ENCODE data around the gene CCDC61.

The CCDC61 gene

GRCh38 chr19:45972947-45973540, 22.2 kb upstream of the CCDC61 start:
- no peak for TF ChIP-seq PAX5 (IDR thresholded peaks at IDR 0.05; ENCODE audit: insufficient read depth, low read length, severe bottlenecking)
- no peak for FAIRE-seq
- DNase-seq (ENCODE audit: insufficient read length, low spot score): no peak

DNA sequence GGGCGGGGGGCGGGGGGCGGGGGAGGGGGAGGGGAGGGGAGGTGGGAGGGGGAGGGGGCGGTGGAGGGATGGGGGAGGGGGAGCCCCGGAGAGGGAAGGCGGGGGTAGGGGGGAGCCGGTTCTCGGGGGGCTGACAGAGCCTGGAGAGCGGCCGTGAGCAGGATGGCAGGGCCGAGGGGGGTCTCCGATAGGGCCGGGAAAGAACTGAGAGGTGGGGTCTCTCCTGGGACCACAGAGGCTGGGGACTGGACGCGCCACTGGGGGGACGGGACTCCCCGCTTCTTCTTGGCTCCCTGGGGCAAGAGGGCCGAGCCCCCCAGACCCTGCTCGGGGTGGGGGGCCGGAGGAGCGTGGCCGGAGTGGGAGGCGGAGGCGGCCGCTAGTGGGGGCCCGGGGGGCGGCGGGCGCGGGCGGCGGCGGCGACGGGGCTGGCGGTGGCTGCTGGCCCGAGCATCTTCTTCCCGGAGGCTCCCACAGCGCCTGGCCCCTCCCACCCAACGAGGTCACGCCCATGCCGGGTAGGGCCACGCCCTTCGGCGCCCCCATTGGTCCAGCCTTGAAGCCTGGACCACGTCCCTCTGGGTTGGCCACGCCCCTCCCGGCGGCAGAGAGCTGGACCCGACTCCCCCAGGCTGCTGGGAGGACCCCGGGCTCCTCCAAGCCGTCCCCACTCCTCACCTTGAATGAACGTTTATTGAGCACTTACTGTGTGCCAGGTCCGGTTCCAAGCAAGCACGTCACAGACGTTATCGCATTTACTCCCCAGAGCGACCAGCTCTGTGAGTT, 21.5 kb upstream of the CCDC61 start, which contains the start of gene NOVA2:
Gene NOVA2 (minus strand): TSS at position 313 of the 786 bp plus-strand sequence. CDS start 514 bp downstream, outside the sequence.
- peak; percentile 40 for FAIRE-seq

DNA sequence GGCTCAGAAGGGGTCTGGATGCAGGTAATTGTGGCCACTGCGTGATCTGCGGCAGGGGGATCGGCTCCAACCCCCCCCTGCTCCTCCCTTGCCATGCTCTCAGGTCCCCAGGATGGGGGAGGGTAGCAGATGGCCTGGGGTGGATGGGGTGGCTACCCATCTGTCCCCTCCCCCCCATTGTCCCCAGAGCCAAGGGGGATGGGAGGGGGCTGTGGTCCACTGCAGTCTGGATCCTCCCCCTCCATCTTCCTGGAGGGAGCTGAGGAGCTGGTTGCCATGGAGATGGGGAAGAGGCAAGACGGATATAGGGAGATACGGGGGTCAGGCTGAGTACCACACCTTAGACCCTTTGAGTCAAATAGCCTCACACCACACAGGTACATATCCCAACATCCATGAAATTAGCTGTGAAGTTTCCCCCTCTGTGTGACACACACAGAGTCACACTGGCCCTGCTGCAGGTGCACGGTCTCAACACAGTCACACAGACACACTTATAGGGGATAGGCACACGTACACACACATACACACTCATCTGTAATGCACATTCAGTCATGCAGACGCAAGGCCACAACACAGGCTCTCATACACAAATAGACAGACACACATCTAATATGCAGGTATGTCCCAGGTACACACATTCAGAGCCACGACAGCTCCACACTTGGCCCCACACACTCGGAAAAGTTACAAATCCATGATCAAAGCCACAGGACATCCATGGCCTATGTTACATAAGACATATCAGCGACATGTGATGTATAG, 19.8 kb upstream of the CCDC61 start:
- TF ChIP-seq SPI1 (IDR thresholded peaks at IDR 0.05; ENCODE audit: low read depth, low read length): no peak
- TF ChIP-seq POLR2AphosphoS5 (IDR thresholded peaks at IDR 0.05; ENCODE audit: low read depth, low read length): no peak
- no peak for TF ChIP-seq POLR2A (IDR thresholded peaks at IDR 0.05; ENCODE audit: low read depth, low read length)
- TF ChIP-seq PAX5 (IDR thresholded peaks at IDR 0.05; ENCODE audit: insufficient read depth, low read length, severe bottlenecking): no peak
- TF ChIP-seq POU2F2 (IDR thresholded peaks at IDR 0.05; ENCODE audit: low read depth, low read length): no peak
- TF ChIP-seq TAF1 (IDR thresholded peaks at IDR 0.05; ENCODE audit: low read depth, low read length): no peak
- DNase-seq (ENCODE audit: insufficient read length, low spot score) (no peak), FAIRE-seq (no peak)

More for the DNA sequence above, 21.5 kb upstream of the CCDC61 start, which contains the start of gene NOVA2:
- DNase-seq (ENCODE audit: insufficient read length, low spot score): no peak
- TF ChIP-seq POLR2A (IDR thresholded peaks at IDR 0.05; ENCODE audit: low read depth, low read length): no peak

DNA sequence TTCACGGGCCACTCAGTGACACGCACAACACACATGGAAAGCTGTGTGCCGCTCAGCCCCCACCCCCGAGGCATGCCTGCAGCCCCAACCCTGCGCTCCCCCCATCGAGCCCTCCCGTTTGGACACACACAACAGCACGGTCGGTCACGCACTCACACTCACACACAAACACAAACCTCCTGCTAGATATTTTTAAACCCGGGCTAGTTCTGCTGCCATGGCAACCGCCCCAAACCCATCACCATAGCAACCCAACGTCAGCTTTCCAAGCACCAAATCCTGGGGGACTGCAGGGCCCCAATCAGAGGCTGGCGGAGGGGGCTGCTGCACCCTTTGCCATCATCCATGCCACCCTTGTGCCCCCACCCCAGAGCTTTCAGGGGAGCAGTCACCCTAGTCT, 19.1 kb upstream of the CCDC61 start:
- no peak for DNase-seq (ENCODE audit: insufficient read length, low spot score)
- no peak for FAIRE-seq
- TF ChIP-seq PAX5 (IDR thresholded peaks at IDR 0.05; ENCODE audit: insufficient read depth, low read length, severe bottlenecking) (no peak), TAF1 (IDR thresholded peaks at IDR 0.05; ENCODE audit: low read depth, low read length) (no peak), POU2F2 (IDR thresholded peaks at IDR 0.05; ENCODE audit: low read depth, low read length) (no peak), SPI1 (IDR thresholded peaks at IDR 0.05; ENCODE audit: low read depth, low read length) (no peak), POLR2A (IDR thresholded peaks at IDR 0.05; ENCODE audit: low read depth, low read length) (no peak), POLR2AphosphoS5 (IDR thresholded peaks at IDR 0.05; ENCODE audit: low read depth, low read length) (no peak)

GRCh38 chr19:45978156-45978555, 17.1 kb upstream of the CCDC61 start:
- DNase-seq (ENCODE audit: insufficient read length, low spot score): no peak
- TF ChIP-seq TAF1 (IDR thresholded peaks at IDR 0.05; ENCODE audit: low read depth, low read length) (no peak), POLR2AphosphoS5 (IDR thresholded peaks at IDR 0.05; ENCODE audit: low read depth, low read length) (no peak), PAX5 (IDR thresholded peaks at IDR 0.05; ENCODE audit: insufficient read depth, low read length, severe bottlenecking) (no peak), SPI1 (IDR thresholded peaks at IDR 0.05; ENCODE audit: low read depth, low read length) (no peak), POU2F2 (IDR thresholded peaks at IDR 0.05; ENCODE audit: low read depth, low read length) (no peak), POLR2A (IDR thresholded peaks at IDR 0.05; ENCODE audit: low read depth, low read length) (no peak)
- no peak for FAIRE-seq

GRCh38 chr19:45981350-45981749, 13.9 kb upstream of the CCDC61 start:
- FAIRE-seq (no peak), DNase-seq (ENCODE audit: insufficient read length, low spot score) (no peak)
- no peak for TF ChIP-seq SPI1 (IDR thresholded peaks at IDR 0.05; ENCODE audit: low read depth, low read length)
- TF ChIP-seq POU2F2 (IDR thresholded peaks at IDR 0.05; ENCODE audit: low read depth, low read length): no peak
- TF ChIP-seq PAX5 (IDR thresholded peaks at IDR 0.05; ENCODE audit: insufficient read depth, low read length, severe bottlenecking): no peak
- no peak for TF ChIP-seq POLR2A (IDR thresholded peaks at IDR 0.05; ENCODE audit: low read depth, low read length)

GRCh38 chr19:45985321-45985720, 9.9 kb upstream of the CCDC61 start:
- DNase-seq (ENCODE audit: insufficient read length, low spot score): no peak
- no peak for FAIRE-seq

DNA sequence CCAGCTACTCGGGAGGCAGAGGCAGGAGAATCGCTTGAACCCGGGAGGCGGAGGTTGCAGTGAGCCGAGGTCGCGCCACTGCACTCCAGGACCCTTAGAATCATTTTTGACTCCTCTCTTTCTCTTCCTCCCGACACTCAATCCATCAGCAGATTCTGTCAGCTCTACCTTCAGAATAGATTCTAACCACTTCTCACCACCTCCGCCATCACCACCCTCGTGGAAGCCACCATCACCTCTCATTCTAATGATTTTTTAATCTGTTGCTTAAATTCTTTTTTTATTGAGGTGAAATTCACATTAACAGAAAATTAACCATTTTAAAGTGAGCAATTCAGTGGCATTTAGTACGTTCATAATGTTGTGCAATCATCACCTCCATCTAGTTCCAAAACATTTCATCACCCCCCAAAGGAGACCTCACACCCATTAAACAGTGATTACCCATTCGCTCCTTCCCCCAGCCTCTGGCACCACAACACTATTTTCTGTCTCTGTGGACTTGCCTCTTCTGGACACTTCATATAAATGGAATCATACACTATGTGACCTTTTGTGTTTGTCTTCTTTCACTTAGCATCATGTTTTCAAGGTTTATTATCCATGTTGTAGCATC, 5.0 kb upstream of the CCDC61 start:
- no peak for DNase-seq (ENCODE audit: insufficient read length, low spot score)
- FAIRE-seq: no peak
- TF ChIP-seq SPI1 (IDR thresholded peaks at IDR 0.05; ENCODE audit: low read depth, low read length): no peak
- TF ChIP-seq POLR2AphosphoS5 (IDR thresholded peaks at IDR 0.05; ENCODE audit: low read depth, low read length): no peak

More at GRCh38 chr19:45985321-45985720, 9.9 kb upstream of the CCDC61 start:
- TF ChIP-seq SPI1 (IDR thresholded peaks at IDR 0.05; ENCODE audit: low read depth, low read length) (no peak), PAX5 (IDR thresholded peaks at IDR 0.05; ENCODE audit: insufficient read depth, low read length, severe bottlenecking) (no peak), POLR2AphosphoS5 (IDR thresholded peaks at IDR 0.05; ENCODE audit: low read depth, low read length) (no peak), POU2F2 (IDR thresholded peaks at IDR 0.05; ENCODE audit: low read depth, low read length) (no peak), TAF1 (IDR thresholded peaks at IDR 0.05; ENCODE audit: low read depth, low read length) (no peak), POLR2A (IDR thresholded peaks at IDR 0.05; ENCODE audit: low read depth, low read length) (no peak)

- DNase-seq (ENCODE audit: insufficient read length, low spot score): no peak
- no peak for FAIRE-seq
Measured at GRCh38 chr19:45994456-45994997, 740 bp upstream of the CCDC61 start.

More at GRCh38 chr19:45994456-45994997, 740 bp upstream of the CCDC61 start:
- TF ChIP-seq SPI1 (IDR thresholded peaks at IDR 0.05; ENCODE audit: low read depth, low read length) (no peak), POLR2AphosphoS5 (IDR thresholded peaks at IDR 0.05; ENCODE audit: low read depth, low read length) (no peak), POU2F2 (IDR thresholded peaks at IDR 0.05; ENCODE audit: low read depth, low read length) (no peak), POLR2A (IDR thresholded peaks at IDR 0.05; ENCODE audit: low read depth, low read length) (no peak), TAF1 (IDR thresholded peaks at IDR 0.05; ENCODE audit: low read depth, low read length) (no peak), PAX5 (IDR thresholded peaks at IDR 0.05; ENCODE audit: insufficient read depth, low read length, severe bottlenecking) (no peak)

Measured in GM12891 (cell line).